Suprapubic skin (tissue), 4 donors: ENCODE data around the gene GALNT4. TPM values are rescaled to one million over a fixed set of nuclear protein-coding genes. Genes with fewer than 3 reads are reported as not detected.

ENCODE experiments used
- DNase-seq, 2 donors: peaks; one replicate each; pipeline ENCODE4 v3.0.0-alpha.2; 2019; ENCODE audit warnings: low spot score in 2 of 2
- H3K27ac ChIP-seq: fragments of 200-600 bp; sonication (generic); one replicate; pipeline ENCODE4 v1.5.1; 2019
- H3K27me3 ChIP-seq: fragments of 200-600 bp; sonication (generic); one replicate; pipeline ENCODE4 v1.5.1; 2019
- H3K36me3 ChIP-seq: fragments of 200-600 bp; sonication (generic); one replicate; pipeline ENCODE4 v1.5.1; 2019
- H3K4me1 ChIP-seq: fragments of 200-600 bp; sonication (generic); one replicate; pipeline ENCODE4 v1.5.1; 2019
- H3K4me3 ChIP-seq: fragments of 200-600 bp; sonication (generic); one replicate; pipeline ENCODE4 v1.5.1; 2019; ENCODE audit warnings: mild to moderate bottlenecking
- H3K9me3 ChIP-seq: fragments of 200-600 bp; sonication (generic); one replicate; pipeline ENCODE4 v1.5.1; 2019
- EP300 ChIP-seq: sonication (generic); formaldehyde crosslinking; IDR thresholded peaks from one replicate; pipeline ENCODE4 v1.6.1; 2017; ENCODE audit warnings: antibody characterized with exemption
- POLR2A ChIP-seq, 2 donors: fragments of 450-650 bp; IDR thresholded peaks; one replicate each; pipeline ENCODE4 v1.6.1; 2017; ENCODE audit warnings: antibody characterized with exemption in 2 of 2, mild to moderate bottlenecking in 2 of 2, moderate library complexity in 2 of 2
- POLR2AphosphoS5 ChIP-seq, 3 donors: sonication (generic); formaldehyde crosslinking; IDR thresholded peaks; one replicate each; pipeline ENCODE4 v1.6.1; 2017; ENCODE audit warnings: antibody characterized with exemption in 3 of 3
- WGBS: methylation state at CpG from one replicate; pipeline ENCODE4 v1.1.5; 2018; 5-methylcytosine and 5-hydroxymethylcytosine counted together
- total RNA-seq, 4 donors: library from RNA; depleted of rRNA; stranded (reverse); fragments of >200 nt; gene quantifications; one replicate each; pipeline ENCODE4 v1.1.0, GENCODE V29; 2016
- TF ChIP-seq, protein P1 (sequence below), 2 donors: fragments of 200-600 bp in 1 of 2; fragments of 450-650 bp in 1 of 2; sonication (generic) in 1 of 2; IDR thresholded peaks; one replicate each; pipeline ENCODE4 v1.5.1; 2016 to 2019; ENCODE audit warnings: antibody characterized with exemption in 2 of 2, mild to moderate bottlenecking in 1 of 2, moderate library complexity in 1 of 2

Gene GALNT4
- 1 to 10 TPM; 3.9 to 5.6 (median 4.9) TPM for total RNA-seq

DNA sequence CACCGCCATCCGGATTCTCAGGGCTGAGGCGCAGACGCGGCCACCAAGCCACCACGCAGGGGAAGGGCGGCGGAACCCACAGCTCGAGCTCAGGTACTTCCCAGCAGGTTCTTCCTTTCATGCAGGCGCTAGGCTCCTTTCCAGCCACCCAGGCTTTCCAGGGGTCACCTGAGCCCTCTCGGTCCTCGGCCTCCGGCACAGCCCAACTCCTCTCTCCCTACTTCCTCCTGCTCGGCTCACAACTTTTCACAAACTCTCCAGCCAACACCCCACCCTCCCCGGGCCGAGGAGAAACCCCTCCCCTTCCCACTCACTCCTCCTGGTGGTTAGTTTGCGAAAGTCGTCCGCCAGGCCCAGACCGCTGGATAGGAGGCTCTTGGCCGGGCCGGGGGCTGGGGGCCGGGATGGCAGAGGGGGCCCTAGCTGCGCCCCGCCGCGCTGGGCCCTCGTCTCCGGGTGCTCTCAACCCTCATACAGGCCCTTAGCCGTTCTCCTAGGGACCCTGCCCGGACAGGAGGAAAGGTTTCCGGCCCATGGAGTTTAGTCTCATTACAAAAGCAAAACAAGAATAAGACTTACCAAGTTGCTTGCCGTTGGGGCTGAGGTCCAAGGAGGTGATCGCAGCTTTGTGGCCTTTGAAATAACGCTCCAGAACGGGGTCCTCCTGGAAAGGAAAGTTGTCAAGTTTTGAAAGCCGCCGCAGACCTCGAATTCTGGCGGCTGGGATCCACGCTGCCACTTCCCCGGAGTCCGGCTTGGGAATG lies at the start of gene GALNT4:
TSS of gene GALNT4 (minus strand) at position 256 of the 764 bp plus-strand sequence. CDS start at position 9, 247 bp downstream.
- no peaks in the 10 kb centered on the region for H3K9me3 ChIP-seq
- TF ChIP-seq POLR2A (IDR thresholded peaks at IDR 0.05) (peak in 1 of 2 donors; percentile 24), POLR2AphosphoS5 (IDR thresholded peaks at IDR 0.05) (no peak)
- TF ChIP-seq, protein P1, sequence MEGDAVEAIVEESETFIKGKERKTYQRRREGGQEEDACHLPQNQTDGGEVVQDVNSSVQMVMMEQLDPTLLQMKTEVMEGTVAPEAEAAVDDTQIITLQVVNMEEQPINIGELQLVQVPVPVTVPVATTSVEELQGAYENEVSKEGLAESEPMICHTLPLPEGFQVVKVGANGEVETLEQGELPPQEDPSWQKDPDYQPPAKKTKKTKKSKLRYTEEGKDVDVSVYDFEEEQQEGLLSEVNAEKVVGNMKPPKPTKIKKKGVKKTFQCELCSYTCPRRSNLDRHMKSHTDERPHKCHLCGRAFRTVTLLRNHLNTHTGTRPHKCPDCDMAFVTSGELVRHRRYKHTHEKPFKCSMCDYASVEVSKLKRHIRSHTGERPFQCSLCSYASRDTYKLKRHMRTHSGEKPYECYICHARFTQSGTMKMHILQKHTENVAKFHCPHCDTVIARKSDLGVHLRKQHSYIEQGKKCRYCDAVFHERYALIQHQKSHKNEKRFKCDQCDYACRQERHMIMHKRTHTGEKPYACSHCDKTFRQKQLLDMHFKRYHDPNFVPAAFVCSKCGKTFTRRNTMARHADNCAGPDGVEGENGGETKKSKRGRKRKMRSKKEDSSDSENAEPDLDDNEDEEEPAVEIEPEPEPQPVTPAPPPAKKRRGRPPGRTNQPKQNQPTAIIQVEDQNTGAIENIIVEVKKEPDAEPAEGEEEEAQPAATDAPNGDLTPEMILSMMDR (IDR thresholded peaks at IDR 0.05): peak; percentile 56 to 76
- H3K4me1 ChIP-seq: peaks cover 50% of the 10 kb centered on the region
- peak; percentile 95 for DNase-seq
- 1% methylated on average over 16 of the region's 43 CpGs for WGBS
- peak within 1 kb of the TSS; percentile 90 for H3K27ac ChIP-seq
- H3K36me3 ChIP-seq: no peaks in the 10 kb centered on the region
- peak within 1 kb of the TSS; percentile 96 for H3K4me3 ChIP-seq
- no peaks in the 10 kb centered on the region for H3K27me3 ChIP-seq

DNA sequence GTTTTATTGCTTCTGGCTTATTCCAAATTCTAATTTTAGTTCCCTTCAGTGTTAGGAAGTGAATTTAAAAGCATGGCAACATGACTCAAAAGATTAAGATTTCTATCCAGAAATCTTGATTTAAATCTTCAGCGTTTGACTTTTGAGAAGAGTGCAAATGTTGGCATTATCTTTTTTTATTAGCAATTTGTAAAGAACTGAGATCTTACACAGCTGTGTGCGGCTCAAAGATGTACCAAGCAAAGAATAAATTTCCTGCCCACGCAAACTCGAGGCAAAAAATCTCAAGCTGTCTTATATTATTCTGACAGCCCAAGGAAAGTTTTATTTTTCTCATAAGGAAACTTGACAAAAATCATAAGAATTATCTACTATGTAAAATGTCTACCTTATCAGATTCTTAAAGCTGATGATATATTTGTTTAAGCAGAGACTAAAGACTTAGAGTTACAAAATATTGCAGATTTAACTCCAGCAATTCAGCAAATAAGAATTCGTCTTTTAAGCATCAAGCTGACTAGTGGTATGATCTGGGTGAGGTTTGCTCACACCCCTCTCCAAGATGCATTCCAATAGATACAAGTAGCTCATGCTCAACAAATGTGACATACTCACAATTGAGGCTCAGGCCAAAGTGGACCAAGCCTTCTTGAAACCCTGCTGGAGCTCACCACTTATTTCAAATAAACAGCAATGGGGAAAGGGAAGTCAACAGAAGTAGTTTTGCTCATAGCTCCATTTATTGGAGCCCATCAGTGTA lies 48.6 kb upstream of the GALNT4 start:
- 36% methylated on average over 5 of the region's 5 CpGs for WGBS
- H3K36me3 ChIP-seq: no peaks in the 10 kb centered on the region
- peaks cover 10% of the 10 kb centered on the region for H3K4me1 ChIP-seq
- no peak overlapping the region for H3K4me3 ChIP-seq
- no peaks in the 10 kb centered on the region for H3K27me3 ChIP-seq
- DNase-seq: no peak
- TF ChIP-seq, protein P1 (IDR thresholded peaks at IDR 0.05): no peak
- no peak for TF ChIP-seq POLR2A (IDR thresholded peaks at IDR 0.05)
- no peak for TF ChIP-seq POLR2AphosphoS5 (IDR thresholded peaks at IDR 0.05)
- TF ChIP-seq EP300: no peak
- H3K9me3 ChIP-seq: no peaks in the 10 kb centered on the region
- H3K27ac ChIP-seq: no peak overlapping the region

DNA sequence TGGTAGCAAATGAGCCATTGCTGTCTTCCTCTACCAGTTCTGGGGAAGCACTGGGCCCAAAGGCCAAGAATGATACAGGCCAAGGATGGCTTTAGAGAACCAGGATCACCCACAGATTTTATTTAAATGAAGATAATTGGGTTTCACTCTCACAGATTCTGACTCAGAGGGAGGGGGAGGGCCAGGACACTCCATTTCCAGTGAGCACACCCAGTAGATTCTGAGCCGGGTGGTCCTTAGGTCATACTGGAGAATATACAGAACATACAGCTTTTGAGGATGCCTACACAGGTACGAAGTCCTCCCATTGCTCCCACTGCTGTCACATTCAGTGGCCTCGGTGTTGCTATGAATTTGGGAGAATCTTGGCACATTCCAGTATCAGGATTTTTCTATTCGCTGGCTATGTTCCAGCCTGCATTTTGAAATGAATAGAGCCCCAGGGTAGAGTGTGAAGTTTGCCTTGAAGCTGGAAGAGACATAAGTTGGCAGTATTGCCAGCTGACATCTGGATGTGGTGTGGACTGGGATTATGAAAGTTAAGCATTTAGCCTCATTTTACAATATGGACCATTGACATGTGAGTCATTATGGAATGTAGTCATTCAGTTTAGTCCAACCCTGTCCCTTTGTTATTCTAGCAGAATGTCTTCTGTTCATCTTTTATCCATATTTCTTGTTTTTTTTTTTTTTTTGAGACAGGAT lies 47.0 kb upstream of the GALNT4 start:
- H3K4me3 ChIP-seq: no peak overlapping the region
- 54% methylated on average over 4 of the region's 4 CpGs for WGBS
- peaks cover 21% of the 10 kb centered on the region for H3K4me1 ChIP-seq
- DNase-seq: no peak
- H3K9me3 ChIP-seq: no peaks in the 10 kb centered on the region
- no peak for TF ChIP-seq POLR2AphosphoS5 (IDR thresholded peaks at IDR 0.05)
- H3K27ac ChIP-seq: no peak overlapping the region
- H3K27me3 ChIP-seq: no peaks in the 10 kb centered on the region
- H3K36me3 ChIP-seq: no peaks in the 10 kb centered on the region

DNA sequence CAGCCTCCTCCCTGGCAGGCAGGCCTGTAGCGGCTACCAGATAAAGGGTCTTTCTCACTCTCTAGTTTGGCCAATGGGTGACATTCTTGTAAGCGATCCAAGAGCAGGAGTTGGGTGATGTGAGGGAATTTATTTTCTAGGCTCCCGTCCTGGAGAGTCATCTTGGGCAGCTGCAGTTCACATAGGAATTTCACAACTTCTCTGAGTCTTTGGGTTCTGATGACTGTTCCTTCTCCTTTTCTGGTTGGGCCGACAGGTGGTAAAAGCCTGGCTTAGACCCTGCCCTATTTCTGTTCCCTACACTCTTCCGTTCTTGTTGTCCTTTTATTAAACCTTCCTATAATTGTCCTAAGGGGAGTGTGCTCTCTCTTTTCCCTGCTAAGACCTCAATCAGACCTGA lies 43.9 kb upstream of the GALNT4 start:
- 47% methylated on average over 5 of the region's 5 CpGs for WGBS
- Histone ChIP-seq H3K27me3 (no peaks in the 10 kb centered on the region), H3K36me3 (no peaks in the 10 kb centered on the region), H3K4me1 (peaks cover 24% of the 10 kb centered on the region), H3K27ac (no peak overlapping the region), H3K9me3 (no peaks in the 10 kb centered on the region), H3K4me3 (no peak overlapping the region)
- TF ChIP-seq, protein P1 (IDR thresholded peaks at IDR 0.05): no peak
- TF ChIP-seq POLR2AphosphoS5 (IDR thresholded peaks at IDR 0.05) (no peak), EP300 (no peak), POLR2A (IDR thresholded peaks at IDR 0.05) (no peak)
- DNase-seq: no peak

DNA sequence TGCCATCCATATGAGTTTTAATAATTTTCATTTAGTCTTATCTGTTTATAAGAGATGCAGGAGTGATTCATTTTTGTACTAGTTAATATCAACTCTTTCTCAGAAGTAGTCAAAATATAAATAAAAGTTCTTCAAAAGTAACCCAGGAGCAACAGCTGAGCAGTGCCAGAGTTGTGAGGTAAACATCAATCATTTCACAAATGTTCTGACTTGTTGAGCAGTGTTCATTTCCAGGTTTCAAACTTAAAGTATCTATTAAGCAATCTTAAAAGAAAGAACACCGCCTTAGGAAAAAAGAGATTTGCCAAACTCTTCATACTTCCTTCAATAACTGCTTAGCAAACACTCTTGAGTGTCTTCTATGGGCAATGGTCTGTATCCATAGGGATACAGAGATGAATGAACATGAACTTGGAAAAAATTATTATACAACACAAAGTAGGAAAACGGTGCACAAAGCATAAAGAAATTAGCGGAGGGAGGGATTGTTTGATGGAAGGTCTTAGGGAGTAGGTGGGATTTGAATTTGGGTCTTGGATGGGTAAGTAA lies 43.2 kb upstream of the GALNT4 start:
- Histone ChIP-seq H3K4me1 (peaks cover 24% of the 10 kb centered on the region), H3K36me3 (no peaks in the 10 kb centered on the region), H3K27ac (no peak overlapping the region), H3K27me3 (no peaks in the 10 kb centered on the region), H3K4me3 (no peak overlapping the region), H3K9me3 (no peaks in the 10 kb centered on the region)
- WGBS: 57% methylated on average over 3 of the region's 3 CpGs
- TF ChIP-seq POLR2AphosphoS5 (IDR thresholded peaks at IDR 0.05) (no peak), EP300 (no peak), POLR2A (IDR thresholded peaks at IDR 0.05) (no peak)
- TF ChIP-seq, protein P1 (IDR thresholded peaks at IDR 0.05): no peak
- DNase-seq: no peak
